ENCODE data around the gene EDNRB. TPM values are rescaled to one million over a fixed set of nuclear protein-coding genes. Genes with fewer than 3 reads are reported as not detected.
A peak's percentile ranks its signal among the peaks of the same experiment; 100 is the strongest.

Gene EDNRB
- total RNA-seq, 8 experiments from 2014 or later: 0.31 to 151 (median 13.4) TPM

DNA sequence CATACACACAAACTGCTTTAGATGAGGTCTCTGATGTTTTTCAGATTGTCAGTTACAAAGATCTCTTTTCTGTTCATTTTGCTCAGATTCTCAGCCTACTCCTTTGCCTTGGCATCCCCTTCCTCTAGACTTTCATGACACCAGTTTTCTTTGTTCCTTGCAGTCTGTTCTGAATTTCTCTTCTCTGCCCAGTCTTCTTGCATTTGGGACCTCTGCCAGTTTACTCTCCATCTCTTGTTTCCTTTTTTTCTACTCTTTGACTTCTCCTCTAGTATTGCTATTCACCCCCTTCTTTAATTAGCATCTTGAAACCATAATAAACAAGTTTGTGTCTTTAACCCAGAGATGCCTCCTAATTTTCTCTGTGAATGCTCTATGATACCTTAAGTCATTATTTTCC lies 26.1 kb downstream of the EDNRB start:
- Histone ChIP-seq H3K4me1 (replicated peaks in 1 of 2) (peaks cover 4 to 7% of the 10 kb centered on the region in 2 donors), H3K4me3 (no peak overlapping the region), H3K27ac (no peak overlapping the region)
- in situ Hi-C loops (cut with MboI; ENCODE audit: low pct_unique_long_range_greater_than_20kb in 2 of 9, low sequenced_read_pairs in 9 of 9, unreplicated experiment in 9 of 9): no loop called here
- no peak for ATAC-seq (replicated peaks in 6 of 8)

DNA sequence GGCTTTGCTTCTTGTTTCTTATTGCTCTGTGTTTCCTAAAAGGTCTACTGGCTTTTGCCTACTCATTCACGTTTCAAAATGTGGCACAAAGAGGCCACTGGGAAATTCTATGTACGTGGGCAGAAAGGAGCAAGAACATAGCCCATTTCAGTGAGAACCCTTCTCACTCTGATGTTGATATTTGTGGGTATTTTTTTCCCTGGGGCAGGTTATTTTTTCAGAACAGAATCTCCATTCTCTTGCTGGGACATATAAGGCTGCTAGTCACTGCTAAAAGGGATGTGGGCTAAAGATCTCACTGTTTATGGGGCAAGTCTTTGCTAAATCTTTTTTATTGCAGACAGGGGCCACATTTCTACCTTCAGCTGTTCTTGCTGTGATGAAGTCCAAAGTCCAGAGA lies 27.1 kb downstream of the EDNRB start:
- no peak for ATAC-seq (replicated peaks in 6 of 8)
- Histone ChIP-seq H3K4me1 (replicated peaks in 1 of 2) (peaks cover 2 to 3% of the 10 kb centered on the region in 2 donors), H3K4me3 (no peak overlapping the region), H3K27ac (no peak overlapping the region)
- in situ Hi-C loops (cut with MboI; ENCODE audit: low pct_unique_long_range_greater_than_20kb in 2 of 9, low sequenced_read_pairs in 9 of 9, unreplicated experiment in 9 of 9): no loop called here
- WGBS, 10 experiments: 0 to 100% (median 77%) methylated on average over 1 to 2 of the region's 2 CpGs; no CpG with 5 or more reads in 1 of the 10 experiments

DNA sequence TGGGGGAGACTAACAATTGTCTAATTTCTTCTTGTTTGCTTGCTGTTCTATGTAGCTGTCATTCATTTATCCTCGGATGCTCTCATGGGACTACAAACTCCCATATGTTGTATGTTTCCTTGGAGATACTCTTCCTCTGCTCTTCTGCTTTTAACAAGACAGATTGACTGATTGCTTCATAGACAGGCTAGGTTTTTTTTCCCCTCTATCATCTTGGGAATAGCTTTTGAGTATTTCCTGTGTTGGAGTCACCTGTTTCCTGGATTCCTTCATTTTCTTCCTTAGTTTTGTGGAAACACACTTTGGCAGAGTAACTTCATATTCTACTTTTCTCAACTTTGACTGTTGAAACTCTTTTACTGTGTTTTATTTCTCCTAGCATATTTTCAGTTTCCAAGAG lies 27.6 kb downstream of the EDNRB start:
- WGBS, 10 experiments: 7 to 100% (median 71%) methylated on average over 1 of the region's 1 CpG; no CpG with 5 or more reads in 2 of the 10 experiments
- H3K4me3 ChIP-seq: no peak overlapping the region
- no peak for ATAC-seq (replicated peaks in 6 of 8)
- H3K4me1 ChIP-seq (replicated peaks in 1 of 2): no peaks in the 10 kb centered on the region
- no peak overlapping the region for H3K27ac ChIP-seq
- in situ Hi-C loops (cut with MboI; ENCODE audit: low pct_unique_long_range_greater_than_20kb in 2 of 9, low sequenced_read_pairs in 9 of 9, unreplicated experiment in 9 of 9): no loop called here

DNA sequence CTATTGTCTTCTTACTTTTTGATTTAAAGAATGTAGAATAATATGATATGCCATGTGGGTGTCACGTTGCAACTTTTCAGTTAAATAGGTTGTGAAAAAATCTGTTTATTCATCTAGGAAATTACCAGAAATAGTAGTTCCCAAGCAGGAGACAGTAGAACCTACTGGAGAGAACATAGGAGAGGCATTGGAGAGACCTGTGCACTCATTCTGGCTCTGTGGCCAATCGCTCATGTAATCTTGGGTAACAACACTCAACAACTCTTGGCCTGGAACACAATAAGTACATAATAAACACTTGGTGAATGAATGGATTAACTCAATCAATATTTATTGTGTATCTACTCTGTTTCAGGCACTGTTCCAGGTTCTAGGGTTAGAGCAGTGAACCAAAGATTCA lies 35.3 kb downstream of the EDNRB start:
- H3K4me1 ChIP-seq (replicated peaks in 1 of 2): peaks cover 3 to 6% of the 10 kb centered on the region in 2 donors
- no peak overlapping the region for H3K27ac ChIP-seq
- no peak for ATAC-seq (replicated peaks in 6 of 8)
- no peak overlapping the region for H3K4me3 ChIP-seq
- 45 to 100% (median 92%) methylated on average over 1 to 2 of the region's 2 CpGs; no CpG with 5 or more reads in 2 of the 10 experiments for WGBS, 10 experiments
- in situ Hi-C loops (cut with MboI; ENCODE audit: low pct_unique_long_range_greater_than_20kb in 2 of 9, low sequenced_read_pairs in 9 of 9, unreplicated experiment in 9 of 9): no loop called here

DNA sequence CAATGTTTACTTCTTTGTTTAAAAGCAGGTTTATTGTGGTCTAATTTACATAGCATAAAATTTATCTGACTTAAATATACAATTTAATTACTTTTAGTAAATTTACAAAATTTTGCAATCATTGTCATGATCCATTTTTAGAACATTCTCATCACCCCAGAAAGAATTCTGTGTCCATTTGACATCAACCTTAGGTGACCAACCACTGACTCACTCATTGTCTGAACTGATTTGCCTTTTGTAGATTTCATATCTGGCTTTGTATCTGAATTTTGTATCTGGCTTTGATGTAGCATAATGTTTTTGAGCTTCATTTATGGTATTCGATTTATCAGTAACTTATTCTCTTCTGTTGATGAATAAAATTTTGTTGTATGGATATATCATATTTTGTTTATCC lies 40.4 kb downstream of the EDNRB start:
- Histone ChIP-seq H3K27ac (no peak overlapping the region), H3K4me3 (no peak overlapping the region), H3K4me1 (replicated peaks in 1 of 2) (no peaks in the 10 kb centered on the region)
- ATAC-seq (replicated peaks in 6 of 8): no peak
- 33 to 100% (median 100%) methylated on average over 1 of the region's 1 CpG; no CpG with 5 or more reads in 1 of the 10 experiments for WGBS, 10 experiments
- in situ Hi-C loops (cut with MboI; ENCODE audit: low pct_unique_long_range_greater_than_20kb in 2 of 9, low sequenced_read_pairs in 9 of 9, unreplicated experiment in 9 of 9): no loop called here

DNA sequence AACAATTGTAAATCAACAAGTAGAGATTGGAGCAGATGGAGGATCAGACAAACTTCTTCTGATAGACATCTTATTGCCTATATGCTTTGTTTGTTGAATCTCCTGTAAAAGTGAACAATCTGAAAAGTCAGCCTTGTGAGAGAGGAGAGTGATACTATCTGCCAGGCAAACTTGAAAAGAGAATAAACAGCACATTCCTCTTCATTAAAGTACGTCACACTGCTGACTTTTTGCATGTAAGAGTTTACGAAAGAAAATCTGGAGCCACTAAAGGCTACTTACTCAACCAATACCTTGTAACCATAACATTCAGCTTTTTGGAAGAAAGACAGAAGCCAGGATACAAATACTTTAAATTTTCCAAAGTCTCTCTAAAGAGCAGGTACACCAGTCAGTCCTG lies 42.5 kb downstream of the EDNRB start:
- WGBS, 10 experiments: 20 to 100% (median 80%) methylated on average over 1 to 2 of the region's 2 CpGs
- Histone ChIP-seq H3K27ac (no peak overlapping the region), H3K4me1 (replicated peaks in 1 of 2) (no peaks in the 10 kb centered on the region), H3K4me3 (no peak overlapping the region)
- in situ Hi-C loops (cut with MboI; ENCODE audit: low pct_unique_long_range_greater_than_20kb in 2 of 9, low sequenced_read_pairs in 9 of 9, unreplicated experiment in 9 of 9): no loop called here
- ATAC-seq (replicated peaks in 6 of 8): no peak

DNA sequence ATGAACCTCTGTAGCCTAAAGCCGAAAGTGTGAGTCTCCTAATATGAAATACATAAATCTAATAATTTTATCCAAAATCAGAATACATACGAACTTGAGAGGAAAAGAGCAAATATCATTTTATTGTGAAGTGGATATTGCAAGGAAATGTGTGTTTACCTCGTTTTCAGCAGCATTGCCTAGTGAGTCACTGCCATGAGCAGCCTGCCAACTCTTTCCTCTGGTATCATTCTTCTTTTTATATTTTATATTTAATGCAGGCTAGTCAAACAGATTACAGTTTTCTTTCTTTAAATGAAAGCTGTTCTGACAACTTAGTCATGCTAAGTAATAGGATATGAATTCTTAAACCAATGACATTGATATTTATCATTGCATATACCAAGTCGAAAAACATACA lies 44.2 kb downstream of the EDNRB start:
- in situ Hi-C loops (cut with MboI; ENCODE audit: low pct_unique_long_range_greater_than_20kb in 2 of 9, low sequenced_read_pairs in 9 of 9, unreplicated experiment in 9 of 9): no loop called here
- WGBS, 10 experiments: 22 to 93% (median 74%) methylated on average over 2 to 4 of the region's 4 CpGs
- Histone ChIP-seq H3K4me1 (replicated peaks in 1 of 2) (no peaks in the 10 kb centered on the region), H3K27ac (no peak overlapping the region), H3K4me3 (no peak overlapping the region)
- ATAC-seq (replicated peaks in 6 of 8): no peak

DNA sequence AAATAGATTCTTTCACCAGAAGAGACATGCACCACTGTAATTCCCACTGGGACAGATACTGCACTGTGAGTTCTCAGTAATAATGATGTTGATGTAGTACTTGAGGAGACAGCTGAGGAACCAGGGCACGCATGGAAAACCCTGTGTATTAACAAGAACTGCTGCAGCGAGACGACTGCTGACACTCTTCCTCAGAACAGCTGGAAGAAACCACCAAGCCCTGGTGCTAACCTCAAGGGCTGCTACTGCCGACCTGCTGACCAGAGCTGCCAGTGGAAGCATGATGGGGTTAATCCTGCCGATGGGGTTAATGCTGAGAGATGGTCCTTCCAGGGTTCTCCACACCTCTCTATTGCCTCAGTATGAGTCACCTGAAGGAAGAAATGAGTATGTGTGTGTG lies 45.6 kb downstream of the EDNRB start:
- Histone ChIP-seq H3K27ac (no peak overlapping the region), H3K4me3 (no peak overlapping the region), H3K4me1 (replicated peaks in 1 of 2) (no peaks in the 10 kb centered on the region)
- 71 to 100% (median 81%) methylated on average over 1 to 5 of the region's 5 CpGs; no CpG with 5 or more reads in 4 of the 10 experiments for WGBS, 10 experiments
- no peak for ATAC-seq (replicated peaks in 6 of 8)
- in situ Hi-C loops (cut with MboI; ENCODE audit: low pct_unique_long_range_greater_than_20kb in 2 of 9, low sequenced_read_pairs in 9 of 9, unreplicated experiment in 9 of 9): no loop called here

DNA sequence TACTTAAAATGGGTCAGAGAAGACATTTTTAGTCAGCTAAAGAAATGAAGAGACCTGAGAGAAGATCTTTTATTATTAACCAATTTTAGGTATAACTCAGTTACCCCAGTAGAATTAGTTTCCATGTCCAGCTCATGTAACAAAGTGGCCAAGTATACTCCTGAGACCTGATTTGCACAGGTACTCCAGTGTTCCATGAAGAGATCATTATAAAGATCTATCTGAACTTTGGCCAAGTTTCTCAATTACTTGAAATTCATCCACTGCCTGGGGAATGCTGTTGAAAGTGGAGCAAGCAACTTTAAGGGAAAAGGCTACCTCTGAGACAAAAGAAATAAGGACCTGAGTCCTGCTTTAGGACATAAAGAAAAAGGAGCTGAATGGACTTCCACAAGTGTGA lies 47.0 kb downstream of the EDNRB start:
- Histone ChIP-seq H3K4me3 (no peak overlapping the region), H3K27ac (no peak overlapping the region), H3K4me1 (replicated peaks in 1 of 2) (no peaks in the 10 kb centered on the region)
- in situ Hi-C loops (cut with MboI; ENCODE audit: low pct_unique_long_range_greater_than_20kb in 2 of 9, low sequenced_read_pairs in 9 of 9, unreplicated experiment in 9 of 9): no loop called here
- no peak for ATAC-seq (replicated peaks in 6 of 8)

DNA sequence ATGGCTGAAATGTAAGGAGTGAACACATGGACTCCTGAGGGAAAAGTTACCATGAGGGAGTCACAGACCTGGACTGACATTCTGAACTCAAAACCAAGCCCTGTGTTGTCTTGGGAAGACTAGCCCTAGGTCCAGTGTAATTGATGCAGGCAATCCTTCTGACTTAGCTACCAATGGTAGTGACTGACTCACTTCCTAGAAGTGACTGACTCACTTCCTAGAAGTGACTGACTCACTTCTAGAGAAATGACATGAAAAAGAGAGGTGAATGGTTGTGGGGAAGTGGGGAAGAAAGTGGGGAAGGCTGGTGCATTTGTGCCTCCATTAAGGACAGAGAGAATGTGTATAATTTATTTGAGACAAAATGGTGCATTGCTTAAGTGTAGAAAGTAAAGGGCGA lies 49.9 kb downstream of the EDNRB start:
- no peak overlapping the region for H3K4me3 ChIP-seq
- no peak overlapping the region for H3K27ac ChIP-seq
- in situ Hi-C loops (cut with MboI; ENCODE audit: low pct_unique_long_range_greater_than_20kb in 2 of 9, low sequenced_read_pairs in 9 of 9, unreplicated experiment in 9 of 9): no loop called here
- WGBS, 10 experiments: 71 to 100% (median 92%) methylated on average over 1 of the region's 1 CpG; no CpG with 5 or more reads in 4 of the 10 experiments
- no peaks in the 10 kb centered on the region for H3K4me1 ChIP-seq (replicated peaks in 1 of 2)
- peak in 1 of 8 experiments; percentile 32 for ATAC-seq (replicated peaks in 6 of 8)

DNA sequence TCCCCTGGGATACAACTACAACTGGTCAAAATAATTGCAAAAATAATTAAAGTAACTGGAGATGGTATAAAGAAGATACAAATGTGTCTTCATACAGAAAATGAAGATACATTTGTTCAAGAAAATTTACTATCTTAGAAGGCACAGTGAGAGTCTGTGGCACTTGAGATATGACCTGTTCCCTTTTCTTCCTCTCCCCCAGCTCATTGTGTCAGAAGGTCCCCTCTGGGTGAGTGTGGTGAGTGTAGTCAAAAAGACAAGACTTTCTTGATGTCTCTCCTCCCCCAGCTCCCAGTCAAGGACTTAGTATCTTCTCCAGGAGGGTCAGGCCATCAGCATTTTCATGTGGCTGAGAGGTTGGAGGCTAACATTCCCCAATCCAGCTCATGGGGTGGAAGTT lies 51.7 kb downstream of the EDNRB start:
- no peak for ATAC-seq (replicated peaks in 6 of 8)
- in situ Hi-C loops (cut with MboI; ENCODE audit: low pct_unique_long_range_greater_than_20kb in 2 of 9, low sequenced_read_pairs in 9 of 9, unreplicated experiment in 9 of 9): no loop called here
- no peaks in the 10 kb centered on the region for H3K4me1 ChIP-seq (replicated peaks in 1 of 2)

DNA sequence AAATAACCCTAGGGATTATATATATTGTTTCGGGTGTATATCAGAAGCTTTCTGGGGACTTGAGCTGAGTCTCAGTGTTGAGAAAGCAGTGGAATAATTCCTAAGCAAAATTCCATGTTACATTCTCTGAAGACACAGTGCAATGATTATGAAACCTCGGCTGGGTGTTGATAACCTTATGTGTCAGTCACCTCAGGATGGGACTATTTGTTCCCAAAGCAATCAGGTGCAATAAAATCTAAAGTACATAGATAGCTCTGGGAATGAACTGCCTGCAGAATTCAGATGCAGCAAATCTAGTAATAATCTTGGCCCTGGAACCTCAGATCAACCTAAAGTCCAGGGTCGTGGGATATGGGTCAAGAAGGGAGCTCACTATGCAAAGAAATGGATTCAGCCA lies 53.0 kb downstream of the EDNRB start:
- Histone ChIP-seq H3K27ac (no peak overlapping the region), H3K4me3 (no peak overlapping the region), H3K4me1 (replicated peaks in 1 of 2) (no peaks in the 10 kb centered on the region)
- no peak for ATAC-seq (replicated peaks in 6 of 8)
- WGBS, 10 experiments: 8 to 100% (median 60%) methylated on average over 1 to 3 of the region's 3 CpGs; no CpG with 5 or more reads in 1 of the 10 experiments
- in situ Hi-C loops (cut with MboI; ENCODE audit: low pct_unique_long_range_greater_than_20kb in 2 of 9, low sequenced_read_pairs in 9 of 9, unreplicated experiment in 9 of 9): no loop called here

More for the DNA sequence above, 51.7 kb downstream of the EDNRB start:
- Histone ChIP-seq H3K4me3 (no peak overlapping the region), H3K27ac (no peak overlapping the region)

DNA sequence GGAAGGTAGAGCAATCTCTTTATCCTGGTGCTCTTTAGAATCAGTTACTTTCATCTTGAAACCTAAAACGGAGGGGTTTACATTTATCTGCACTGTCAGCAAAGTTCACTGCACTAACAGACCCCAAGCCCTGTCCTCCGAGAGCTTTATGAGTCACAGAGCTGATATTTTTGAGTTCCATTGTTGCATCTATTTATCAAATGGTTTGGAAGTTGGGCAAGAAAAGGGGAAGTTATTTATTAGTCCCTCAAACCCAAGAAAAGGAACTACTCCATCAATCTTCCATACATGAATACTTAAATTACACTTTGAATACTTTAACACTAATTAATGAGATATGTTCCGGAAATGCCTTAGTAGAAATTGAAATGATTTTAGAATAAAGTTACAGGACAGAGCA lies 55.5 kb downstream of the EDNRB start:
- in situ Hi-C loops (cut with MboI; ENCODE audit: low pct_unique_long_range_greater_than_20kb in 2 of 9, low sequenced_read_pairs in 9 of 9, unreplicated experiment in 9 of 9): no loop called here
- Histone ChIP-seq H3K27ac (no peak overlapping the region), H3K4me1 (replicated peaks in 1 of 2) (peaks cover 0 to under 1% of the 10 kb centered on the region in 2 donors), H3K4me3 (no peak overlapping the region)
- ATAC-seq (replicated peaks in 6 of 8): no peak
- 0 to 88% (median 46%) methylated on average over 1 to 3 of the region's 3 CpGs for WGBS, 10 experiments

DNA sequence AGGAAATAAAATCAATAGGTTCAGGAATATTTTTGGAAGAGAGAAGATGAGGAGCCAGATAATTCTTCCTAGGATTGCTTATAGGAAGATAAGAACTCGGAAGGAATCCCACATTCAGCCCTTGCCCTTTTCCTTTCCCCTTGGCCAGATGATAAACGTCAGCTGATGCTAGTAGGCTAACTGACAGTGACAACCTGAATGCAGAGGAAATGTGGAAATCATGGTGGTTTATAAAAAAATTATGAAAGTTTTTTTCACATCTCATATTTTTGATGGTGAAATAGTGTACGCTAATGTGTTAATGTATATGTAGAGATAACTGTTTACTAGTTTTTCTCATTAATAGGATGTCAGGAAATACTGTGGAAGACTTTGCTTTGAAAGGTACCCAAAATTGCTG lies 56.9 kb downstream of the EDNRB start:
- Histone ChIP-seq H3K4me3 (no peak overlapping the region), H3K27ac (no peak overlapping the region), H3K4me1 (replicated peaks in 1 of 2) (peaks cover 0 to 8% of the 10 kb centered on the region in 2 donors)
- WGBS, 10 experiments: 57 to 100% (median 95%) methylated on average over 1 to 3 of the region's 3 CpGs; no CpG with 5 or more reads in 1 of the 10 experiments
- in situ Hi-C loops (cut with MboI; ENCODE audit: low pct_unique_long_range_greater_than_20kb in 2 of 9, low sequenced_read_pairs in 9 of 9, unreplicated experiment in 9 of 9): no loop called here
- ATAC-seq (replicated peaks in 6 of 8): no peak

All from motor neuron (in vitro differentiated cells).